Nephron progenitor cell (in vitro differentiated cells): Measurements from ENCODE around the gene AHCY.
"Not testable (repeated sequence)": the region's sequence is repeated elsewhere in the genome, so short reads cannot be mapped to it uniquely, and the experiment has no call there.

Experiments
- DNase-seq: peaks from one replicate; pipeline ENCODE4 v3.0.0; 2021
- H3K27ac Mint-ChIP-seq: 2 replicates; pipeline ENCODE4 v1.8.0; 2021; ENCODE audit warnings: mild to moderate bottlenecking, moderate library complexity, mixed read lengths
- H3K27me3 Mint-ChIP-seq: 2 replicates; pipeline ENCODE4 v1.8.0; 2021; ENCODE audit warnings: mild to moderate bottlenecking, low read depth, mixed read lengths; ENCODE audit not compliant: poor library complexity
- H3K36me3 Mint-ChIP-seq: 2 replicates; pipeline ENCODE4 v1.8.0; 2021; ENCODE audit warnings: low read depth, mixed read lengths
- H3K4me1 Mint-ChIP-seq: 2 replicates; pipeline ENCODE4 v1.8.0; 2021; ENCODE audit warnings: mixed read lengths
- H3K4me3 Mint-ChIP-seq: 2 replicates; pipeline ENCODE4 v1.8.0; 2021; ENCODE audit warnings: mild to moderate bottlenecking, moderate library complexity, mixed read lengths
- H3K9me3 Mint-ChIP-seq: 2 replicates; pipeline ENCODE4 v1.8.0; 2021; ENCODE audit warnings: mild to moderate bottlenecking, moderate library complexity, mixed read lengths
- TF ChIP-seq, protein P1 (sequence below): fragments of 200-600 bp; sonication (generic); IDR thresholded peaks from 2 replicates; pipeline ENCODE4 v1.5.0; 2021; ENCODE audit warnings: antibody characterized with exemption

The AHCY gene

DNA sequence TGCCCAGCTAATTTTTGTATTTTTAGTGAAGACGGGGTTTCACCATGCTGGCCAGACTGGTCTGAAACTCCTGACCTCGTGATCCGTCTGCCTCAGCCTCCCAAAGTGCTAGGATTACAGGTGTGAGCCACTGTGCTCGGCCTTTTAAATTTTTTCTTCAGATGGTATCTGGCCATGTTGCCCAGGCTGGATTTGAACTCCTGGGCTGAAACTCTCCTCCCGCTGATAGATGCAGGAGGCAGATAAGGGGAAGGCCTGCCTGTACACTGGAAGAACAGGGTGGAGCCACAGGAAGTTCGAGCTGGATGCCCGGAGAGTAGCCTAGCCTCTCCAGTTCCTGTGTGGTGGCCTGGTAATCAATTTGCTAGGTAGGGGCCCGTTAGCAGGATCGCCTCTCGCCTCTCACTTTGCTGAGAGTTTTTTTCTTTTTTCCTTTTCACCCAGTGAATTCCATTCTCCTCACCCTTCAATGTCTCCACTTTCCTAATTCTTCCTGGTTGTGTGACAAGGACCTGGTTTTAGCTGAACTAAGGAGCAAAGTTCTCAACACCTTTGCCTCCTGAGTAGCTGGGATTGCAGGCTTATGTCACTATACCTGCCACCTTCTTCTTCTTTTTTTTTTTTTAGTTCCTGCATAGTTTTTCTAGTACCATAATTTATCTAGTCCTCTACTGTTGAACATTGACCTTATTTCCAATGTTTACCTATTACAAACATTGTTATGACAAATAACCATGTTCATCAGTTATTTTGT is 40.5 kb upstream of the AHCY start:
- Mint-ChIP-seq H3K4me3 (no peak overlapping the region), H3K27me3 (no peaks in the 10 kb centered on the region), H3K9me3 (no peaks in the 10 kb centered on the region), H3K4me1 (peaks cover 33% of the 10 kb centered on the region), H3K36me3 (no peaks in the 10 kb centered on the region), H3K27ac (no peak overlapping the region)
- DNase-seq, result no peak
- TF ChIP-seq, protein P1, sequence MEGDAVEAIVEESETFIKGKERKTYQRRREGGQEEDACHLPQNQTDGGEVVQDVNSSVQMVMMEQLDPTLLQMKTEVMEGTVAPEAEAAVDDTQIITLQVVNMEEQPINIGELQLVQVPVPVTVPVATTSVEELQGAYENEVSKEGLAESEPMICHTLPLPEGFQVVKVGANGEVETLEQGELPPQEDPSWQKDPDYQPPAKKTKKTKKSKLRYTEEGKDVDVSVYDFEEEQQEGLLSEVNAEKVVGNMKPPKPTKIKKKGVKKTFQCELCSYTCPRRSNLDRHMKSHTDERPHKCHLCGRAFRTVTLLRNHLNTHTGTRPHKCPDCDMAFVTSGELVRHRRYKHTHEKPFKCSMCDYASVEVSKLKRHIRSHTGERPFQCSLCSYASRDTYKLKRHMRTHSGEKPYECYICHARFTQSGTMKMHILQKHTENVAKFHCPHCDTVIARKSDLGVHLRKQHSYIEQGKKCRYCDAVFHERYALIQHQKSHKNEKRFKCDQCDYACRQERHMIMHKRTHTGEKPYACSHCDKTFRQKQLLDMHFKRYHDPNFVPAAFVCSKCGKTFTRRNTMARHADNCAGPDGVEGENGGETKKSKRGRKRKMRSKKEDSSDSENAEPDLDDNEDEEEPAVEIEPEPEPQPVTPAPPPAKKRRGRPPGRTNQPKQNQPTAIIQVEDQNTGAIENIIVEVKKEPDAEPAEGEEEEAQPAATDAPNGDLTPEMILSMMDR, result no peak

DNA sequence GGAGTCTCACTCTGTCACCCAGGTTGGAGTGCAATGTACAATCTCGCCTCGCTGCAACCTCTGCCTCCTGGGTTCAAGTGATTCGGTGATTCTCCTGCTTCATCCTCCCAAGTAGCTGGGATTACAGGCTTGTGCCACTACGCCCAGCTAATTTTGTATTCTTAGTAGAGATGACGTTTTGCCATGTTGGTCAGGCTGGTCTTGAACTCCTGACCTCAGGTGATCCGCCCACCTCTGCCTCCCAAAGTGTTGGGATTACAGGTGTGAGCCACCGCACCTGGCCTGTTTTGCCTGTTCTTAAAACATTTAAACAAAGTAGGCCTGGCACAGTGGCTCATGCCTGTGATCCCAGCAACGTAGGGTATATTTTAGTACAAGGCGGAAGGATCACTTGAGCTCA is 38.0 kb upstream of the AHCY start:
- DNase-seq, H3K27me3 Mint-ChIP-seq, H3K4me3 Mint-ChIP-seq, H3K36me3 Mint-ChIP-seq, H3K9me3 Mint-ChIP-seq: not testable (repeated sequence)
- Mint-ChIP-seq H3K4me1 (peaks cover 49% of the 10 kb centered on the region), H3K27ac (peak overlapping the region; percentile 58)

DNA sequence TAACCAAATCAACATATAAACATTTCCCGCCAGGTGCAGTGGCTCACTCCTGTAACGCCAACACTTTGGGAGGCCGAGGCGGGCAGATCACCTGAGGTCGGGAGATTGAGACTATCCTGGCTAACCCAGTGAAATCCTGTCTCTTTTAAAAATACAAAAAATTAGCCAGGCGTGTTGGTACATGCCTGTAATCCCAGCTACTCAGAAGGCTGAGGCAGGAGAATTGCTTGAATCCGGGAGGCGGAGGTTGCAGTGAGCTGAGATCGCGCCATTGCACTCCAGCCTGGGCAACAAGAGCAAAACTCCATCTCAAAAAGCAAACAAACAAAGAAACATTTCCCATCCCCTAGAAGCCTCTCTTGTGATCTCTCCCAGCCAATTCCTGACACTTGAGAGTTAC is 37.6 kb upstream of the AHCY start:
- Mint-ChIP-seq H3K4me1 (peaks cover 49% of the 10 kb centered on the region), H3K27ac (peak overlapping the region; percentile 58)
- not testable (repeated sequence) for H3K4me3 Mint-ChIP-seq, H3K36me3 Mint-ChIP-seq, H3K27me3 Mint-ChIP-seq, H3K9me3 Mint-ChIP-seq, DNase-seq

DNA sequence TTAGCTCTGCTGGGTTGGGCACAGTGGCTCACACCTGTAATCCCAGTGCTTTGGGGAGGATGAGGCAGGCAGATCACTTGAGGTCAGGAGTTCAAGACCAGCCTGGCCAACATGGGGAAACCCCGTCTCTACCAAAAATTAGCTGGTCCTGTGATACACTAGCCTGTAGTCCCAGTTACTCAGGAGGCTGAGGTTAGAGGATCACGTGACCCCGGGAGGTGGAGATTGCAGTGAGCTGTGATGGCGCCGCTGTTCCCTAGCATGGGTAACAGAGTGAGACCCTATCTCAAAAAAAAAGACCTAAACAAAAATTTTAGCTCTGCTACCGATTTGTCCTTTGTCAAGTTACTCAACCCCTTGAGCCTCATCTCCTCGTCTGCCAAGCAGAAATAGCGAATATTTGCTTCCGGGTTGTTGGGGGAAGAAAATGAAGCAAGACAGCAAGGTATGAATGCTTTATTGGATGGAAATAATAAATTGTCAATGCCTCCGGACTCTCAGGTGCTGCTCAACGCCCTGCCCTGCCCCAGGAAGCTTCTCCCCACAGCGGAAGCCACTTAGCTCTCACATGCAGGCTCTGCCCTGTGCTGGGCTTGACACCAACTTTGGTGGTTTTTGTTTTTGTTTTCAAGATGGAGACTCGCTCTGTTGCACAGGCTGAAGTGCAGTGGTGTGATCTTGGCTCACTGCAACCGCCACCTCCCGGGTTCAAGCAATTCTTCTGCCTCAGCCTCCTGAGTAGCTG is 35.0 kb upstream of the AHCY start:
- peak overlapping the region; percentile 43 for H3K27ac Mint-ChIP-seq

DNA sequence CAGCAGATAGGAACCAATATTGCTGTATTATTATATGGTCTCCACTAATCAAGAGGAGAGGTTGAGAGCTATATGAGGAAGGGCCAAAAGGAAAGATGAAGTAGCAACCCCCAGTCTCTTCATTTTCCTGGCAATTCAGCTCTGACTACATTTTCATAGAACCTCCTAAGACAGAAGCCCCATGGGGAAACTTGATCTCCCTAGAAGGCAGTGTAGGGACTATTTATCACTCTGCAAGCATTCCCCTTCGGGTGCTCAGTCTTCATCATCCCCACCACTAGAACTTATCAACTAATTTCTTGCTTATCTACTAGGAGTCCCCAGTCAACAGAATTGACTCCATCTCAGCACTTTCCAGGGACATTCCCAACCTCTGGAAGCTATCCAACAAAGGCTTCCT is 34.4 kb upstream of the AHCY start:
- DNase-seq, result no peak
- peaks cover 30% of the 10 kb centered on the region for H3K4me1 Mint-ChIP-seq
- peak overlapping the region; percentile 43 for H3K27ac Mint-ChIP-seq
- H3K27me3 Mint-ChIP-seq, result no peaks in the 10 kb centered on the region
- H3K9me3 Mint-ChIP-seq, result no peaks in the 10 kb centered on the region
- no peak overlapping the region for H3K4me3 Mint-ChIP-seq
- TF ChIP-seq, protein P1, result no peak
- no peaks in the 10 kb centered on the region for H3K36me3 Mint-ChIP-seq

More for the DNA sequence above, 35.0 kb upstream of the AHCY start:
- H3K36me3 Mint-ChIP-seq, result no peaks in the 10 kb centered on the region
- H3K27me3 Mint-ChIP-seq, result no peaks in the 10 kb centered on the region
- TF ChIP-seq, protein P1, result no peak
- H3K4me1 Mint-ChIP-seq, result peaks cover 30% of the 10 kb centered on the region
- no peak overlapping the region for H3K4me3 Mint-ChIP-seq
- H3K9me3 Mint-ChIP-seq, result no peaks in the 10 kb centered on the region
- DNase-seq, result no peak

DNA sequence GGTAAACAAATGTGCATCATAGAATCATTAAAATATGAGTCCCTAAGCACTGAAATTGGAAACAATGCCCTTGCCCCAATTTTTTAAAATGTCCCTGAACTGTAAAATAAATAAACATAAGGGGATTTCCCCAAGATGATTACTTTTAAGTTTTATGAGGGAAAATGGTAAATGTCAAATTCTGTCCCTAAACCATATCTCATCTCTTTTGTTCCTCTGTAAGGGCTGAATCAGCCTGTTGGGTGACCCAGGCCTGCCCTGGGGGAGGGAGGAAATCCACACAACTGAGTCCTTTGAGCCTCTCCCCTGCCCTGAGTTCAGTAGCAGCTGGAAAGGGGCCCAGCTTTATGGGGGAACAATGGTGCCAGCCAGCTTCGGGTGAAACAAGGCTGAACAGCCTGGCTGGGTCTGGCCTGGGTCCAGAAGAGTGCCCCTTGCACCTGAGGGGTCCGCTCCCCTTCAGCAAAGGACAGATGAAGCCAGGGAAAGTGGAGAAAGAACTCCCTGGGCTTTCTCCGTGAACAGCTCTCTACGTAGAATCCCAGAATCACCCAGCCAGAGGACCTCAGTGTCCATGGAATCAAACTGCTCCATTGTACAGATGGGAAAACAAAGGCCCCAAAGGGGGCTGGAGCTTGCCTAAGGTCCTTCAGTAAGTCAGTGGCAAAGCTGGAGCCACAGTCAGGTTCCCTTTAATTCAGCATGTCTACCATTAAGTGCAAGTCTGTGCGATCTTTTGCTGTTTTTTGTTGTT is 31.7 kb upstream of the AHCY start:
- H3K36me3 Mint-ChIP-seq, result no peaks in the 10 kb centered on the region
- DNase-seq, result no peak
- TF ChIP-seq, protein P1, result no peak
- no peak overlapping the region for H3K4me3 Mint-ChIP-seq
- H3K4me1 Mint-ChIP-seq, result peaks cover 30% of the 10 kb centered on the region
- H3K9me3 Mint-ChIP-seq, result no peaks in the 10 kb centered on the region
- H3K27me3 Mint-ChIP-seq, result no peaks in the 10 kb centered on the region
- peak overlapping the region; percentile 36 for H3K27ac Mint-ChIP-seq
